Suppressor macrophage treated with lipopolysaccharide for 1 hour (primary cell): ENCODE measurements around the gene RNF223.

Experiments
- DNase-seq, 3 donors: peaks; one replicate each; pipeline ENCODE4 v3.0.0-alpha.2; 2020 to 2022

RNF223 gene

GRCh38 chr1:1069711-1070676 lies 4.1 kb downstream of the RNF223 start:
- peak; percentile 72 to 78 (median 73) for DNase-seq

DNA sequence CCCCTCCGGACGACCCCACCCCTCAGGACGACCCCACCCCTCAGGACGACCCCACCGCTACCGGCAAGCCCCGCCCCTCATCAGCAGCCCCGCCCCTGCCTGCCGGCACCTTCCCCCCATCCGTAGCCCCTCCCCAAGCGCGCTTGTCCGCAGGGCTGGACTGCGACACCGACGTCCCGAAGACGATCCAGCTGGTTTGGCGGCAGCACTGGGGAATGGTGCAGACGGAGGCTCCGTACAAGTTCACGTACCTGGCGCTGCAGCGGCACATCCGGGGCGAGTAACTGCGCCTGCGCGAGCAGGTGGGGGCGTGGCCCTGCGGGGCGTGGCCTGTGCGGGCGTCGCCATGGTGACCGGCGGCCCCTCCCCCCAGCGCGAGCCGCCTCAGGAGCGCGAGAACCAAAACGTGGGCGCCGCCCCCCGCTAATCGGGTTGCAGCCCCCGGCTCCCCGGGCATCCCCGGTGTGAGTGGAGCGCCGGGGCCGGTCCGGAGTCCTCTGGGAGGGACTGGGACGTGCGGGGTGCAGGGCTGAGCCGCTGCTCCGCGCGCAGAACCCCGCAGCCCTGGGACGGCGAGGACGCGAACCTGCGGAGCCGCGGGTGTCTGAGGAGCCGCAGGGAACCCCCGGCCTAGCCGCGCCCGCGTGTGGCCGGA lies 4.9 kb downstream of the RNF223 start:
- DNase-seq = peak; percentile 62 to 86 (median 76)

DNA sequence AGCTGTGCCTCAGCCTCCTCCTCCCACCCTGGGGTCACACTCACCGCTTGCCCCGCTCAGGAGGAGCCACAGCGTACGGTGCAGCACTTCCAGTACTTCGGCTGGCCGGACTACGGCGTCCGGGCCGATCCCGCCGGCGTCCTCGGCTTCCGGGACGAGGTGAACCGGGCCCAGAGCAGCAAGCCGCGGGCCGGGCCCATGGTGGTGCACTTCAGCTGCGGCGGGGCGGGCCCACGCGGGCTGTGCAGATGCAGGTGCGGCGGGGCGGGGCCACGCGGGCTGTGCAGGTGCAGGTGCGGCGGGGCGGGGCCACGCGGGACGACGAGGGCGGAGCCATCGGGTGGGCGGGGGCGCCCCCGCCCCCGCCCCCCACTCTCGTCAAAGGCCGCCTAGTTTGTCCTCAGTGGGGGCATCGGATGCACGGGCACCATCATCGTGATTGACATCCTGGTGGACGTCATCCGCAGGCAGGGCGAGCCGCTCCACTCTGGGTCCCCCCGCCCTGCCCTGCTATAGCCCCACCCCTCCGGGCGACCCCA lies 5.5 kb downstream of the RNF223 start:
- peak in 2 of 3 donors; percentile 22 to 41 for DNase-seq

GRCh38 chr1:1067860-1068516 lies 6.1 kb downstream of the RNF223 start:
- DNase-seq = no peak

DNA sequence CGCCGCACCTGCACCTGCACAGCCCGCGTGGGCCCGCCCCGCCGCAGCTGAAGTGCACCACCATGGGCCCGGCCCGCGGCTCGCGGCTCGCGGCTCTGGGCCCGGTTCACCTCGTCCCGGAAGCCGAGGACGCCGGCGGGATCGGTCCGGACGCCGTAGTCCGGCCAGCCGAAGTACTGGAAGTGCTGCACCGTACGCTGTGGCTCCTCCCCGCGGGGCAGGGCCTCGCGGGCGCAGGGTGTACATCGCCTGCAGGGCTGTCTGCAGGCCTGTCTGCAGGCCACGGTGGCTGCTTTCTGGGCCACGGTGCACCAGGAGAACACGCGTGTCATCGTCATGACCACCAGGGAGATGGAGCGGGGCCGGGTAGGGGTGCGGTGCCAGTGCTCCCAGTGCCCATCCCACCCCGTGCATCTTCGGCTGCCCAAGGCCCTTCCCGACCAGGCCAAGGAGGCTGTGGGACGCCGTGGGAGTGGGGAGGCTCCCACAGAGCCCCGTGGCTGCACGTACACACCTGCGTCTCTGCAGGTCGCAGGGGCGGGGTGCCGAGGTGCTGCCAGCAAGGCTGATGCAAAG lies 6.7 kb downstream of the RNF223 start:
- DNase-seq = no peak

GRCh38 chr1:1066403-1067283 lies 7.5 kb downstream of the RNF223 start:
- DNase-seq = peak; percentile 45 to 56 (median 45)

DNA sequence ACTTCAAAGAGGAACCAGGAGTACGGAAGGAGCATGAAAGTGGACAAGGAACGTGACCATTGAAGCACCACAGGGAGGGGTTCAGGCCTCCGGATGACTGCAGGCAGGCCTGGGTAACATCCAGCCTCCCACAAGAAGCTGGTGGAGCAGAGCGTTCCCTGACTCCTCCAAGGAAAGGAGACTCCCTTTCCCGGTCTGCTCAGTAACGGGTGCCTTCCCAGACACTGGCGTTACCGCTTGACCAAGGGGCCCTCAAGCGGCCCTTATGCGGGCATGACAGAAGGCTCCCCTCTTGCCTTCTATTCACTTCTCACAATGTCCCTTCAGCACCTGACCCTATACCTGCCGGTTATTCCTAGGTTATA lies 8.2 kb downstream of the RNF223 start:
- DNase-seq = peak in 1 of 3 donors; percentile 29

DNA sequence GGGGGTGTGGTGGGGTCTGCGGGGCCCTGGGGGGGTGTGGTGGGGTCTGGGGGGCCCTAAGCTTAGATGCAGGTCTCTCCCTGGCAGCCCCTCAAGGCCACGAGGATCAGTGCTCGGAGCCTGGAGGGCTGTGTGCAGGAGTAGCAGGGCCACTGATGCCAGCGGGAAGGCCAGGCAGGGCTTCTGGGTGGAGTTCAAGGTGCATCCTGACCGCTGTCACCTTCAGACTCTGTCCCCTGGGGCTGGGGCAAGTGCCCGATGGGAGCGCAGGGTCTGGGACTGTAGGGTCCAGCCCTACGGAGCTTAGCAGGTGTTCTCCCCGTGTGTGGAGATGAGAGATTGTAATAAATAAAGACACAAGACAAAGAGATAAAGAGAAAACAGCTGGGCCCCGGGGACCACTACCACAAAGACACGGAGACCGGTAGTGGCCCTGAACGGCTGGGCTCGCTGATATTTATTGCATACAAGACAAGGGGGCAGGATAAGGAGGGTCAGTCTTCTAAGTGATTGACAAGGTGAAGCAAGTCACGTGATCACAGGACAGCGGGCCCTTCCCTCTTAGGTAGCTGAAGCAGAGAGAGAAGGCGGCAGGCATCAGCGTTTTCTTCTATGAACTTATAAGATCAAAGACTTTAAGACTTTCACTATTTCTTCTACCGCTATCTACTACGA lies 8.7 kb downstream of the RNF223 start:
- no peak for DNase-seq

DNA sequence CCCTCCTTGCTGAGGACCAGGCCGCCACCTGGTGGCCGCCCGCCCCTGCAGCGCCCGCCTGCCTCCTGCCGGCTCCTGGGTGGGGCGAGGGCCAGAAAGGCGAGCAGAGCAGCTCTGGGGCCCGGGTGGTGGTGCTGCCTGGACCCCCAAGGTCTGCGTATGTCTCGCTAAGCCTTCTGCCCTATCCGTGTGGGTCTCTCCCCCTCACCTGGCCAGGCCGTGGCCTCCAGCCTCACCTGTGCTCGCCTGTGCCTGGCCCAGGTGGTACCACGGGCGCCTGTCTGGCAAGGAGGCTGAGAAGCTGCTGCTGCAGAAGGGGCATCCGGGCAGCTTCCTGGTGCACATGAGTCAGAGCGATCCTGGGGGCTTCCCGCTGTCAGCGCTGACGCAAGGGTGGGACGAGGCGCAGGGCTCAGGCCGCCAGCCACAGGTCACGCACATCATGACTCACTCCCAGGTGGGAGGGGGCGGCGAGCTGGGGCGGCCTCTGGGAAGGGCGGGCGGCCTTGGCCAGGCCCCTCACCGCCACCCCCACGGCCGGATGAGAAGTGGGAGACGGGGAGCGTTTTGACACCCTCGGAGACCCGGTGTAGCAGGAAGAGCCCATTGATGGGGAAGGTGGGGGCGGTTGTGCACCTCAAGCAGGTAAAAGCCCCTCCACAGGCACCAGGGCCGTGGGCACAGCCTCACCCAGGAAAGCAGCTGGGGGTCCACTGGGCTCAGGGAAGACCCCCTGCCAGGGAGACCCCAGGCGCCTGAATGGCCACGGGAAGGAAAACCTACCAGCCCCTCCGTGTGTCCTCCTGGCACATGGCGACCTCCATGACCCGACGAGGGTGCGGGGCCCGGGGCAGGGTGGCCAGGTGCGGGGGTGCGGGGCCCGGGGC lies 9.9 kb downstream of the RNF223 start:
- peak; percentile 96 to 97 (median 96) for DNase-seq

DNA sequence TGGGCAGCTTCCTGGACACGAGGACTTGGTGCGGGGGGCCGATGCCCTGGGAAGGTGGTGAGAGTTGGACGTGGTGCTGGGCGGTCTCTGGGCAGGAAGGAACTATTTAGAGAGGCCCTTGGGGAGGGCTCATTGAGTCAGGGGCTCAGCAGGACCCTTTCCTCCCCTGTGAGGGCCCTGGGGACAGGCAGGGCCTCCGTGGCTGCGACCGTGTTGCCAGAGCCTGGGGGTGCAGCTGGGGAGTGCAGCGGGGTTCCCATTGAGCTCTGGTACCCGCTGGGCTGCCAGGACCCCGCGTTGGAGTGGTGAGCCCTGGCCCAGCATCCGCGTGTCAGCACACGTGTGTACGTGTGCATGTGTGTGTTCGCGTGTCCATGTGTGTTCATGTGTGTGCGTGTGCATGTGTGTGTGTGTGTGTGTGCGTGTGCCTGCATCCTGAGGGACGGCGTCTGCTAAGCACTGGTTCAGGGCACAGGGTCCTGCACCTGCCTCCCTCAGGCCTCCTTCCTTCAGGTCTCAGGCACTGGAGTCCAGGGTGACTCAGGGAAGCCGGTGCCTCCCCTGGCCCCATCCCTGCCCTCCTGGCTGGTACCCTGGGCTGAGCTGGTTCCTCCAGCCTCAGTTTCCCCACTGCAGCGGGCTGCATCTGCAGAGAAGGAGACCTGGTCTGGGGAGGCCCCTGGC lies 10.7 kb downstream of the RNF223 start:
- DNase-seq = no peak

GRCh38 chr1:1062348-1063163 lies 11.6 kb downstream of the RNF223 start:
- no peak for DNase-seq

DNA sequence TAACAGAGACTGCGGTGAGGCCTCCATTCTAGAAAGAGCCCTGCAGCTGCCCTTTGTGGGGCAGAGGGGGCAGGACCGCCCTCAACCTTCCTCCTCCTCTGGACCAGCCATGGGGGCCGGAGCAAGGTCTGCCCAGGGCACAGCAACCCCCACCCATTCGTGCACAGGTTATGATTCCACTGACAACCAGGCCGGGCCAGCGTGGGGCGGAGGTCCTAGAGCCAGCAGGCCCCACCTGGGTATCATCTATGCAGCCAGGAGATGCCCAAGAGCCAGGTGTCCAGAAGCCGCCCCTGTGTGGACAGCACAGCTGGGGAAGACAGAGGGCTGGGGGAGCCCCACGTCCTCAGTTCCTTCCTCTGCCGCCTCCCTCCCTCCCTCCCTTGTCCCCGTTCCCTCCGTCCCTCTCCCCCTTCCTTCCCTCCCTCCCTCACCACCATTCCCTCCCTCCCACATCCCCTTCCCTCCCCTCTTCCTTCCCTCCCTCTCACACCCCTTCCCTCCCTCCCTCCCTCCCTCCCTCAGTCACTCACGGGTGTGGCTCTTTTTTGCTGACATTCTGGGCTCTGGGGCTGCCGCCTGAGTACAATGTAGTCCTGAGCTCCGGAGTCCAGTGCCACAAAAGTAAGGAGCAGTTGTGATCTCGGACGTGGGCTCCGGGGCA lies 12.3 kb downstream of the RNF223 start:
- DNase-seq = peak in 2 of 3 donors; percentile 24 to 52

DNA sequence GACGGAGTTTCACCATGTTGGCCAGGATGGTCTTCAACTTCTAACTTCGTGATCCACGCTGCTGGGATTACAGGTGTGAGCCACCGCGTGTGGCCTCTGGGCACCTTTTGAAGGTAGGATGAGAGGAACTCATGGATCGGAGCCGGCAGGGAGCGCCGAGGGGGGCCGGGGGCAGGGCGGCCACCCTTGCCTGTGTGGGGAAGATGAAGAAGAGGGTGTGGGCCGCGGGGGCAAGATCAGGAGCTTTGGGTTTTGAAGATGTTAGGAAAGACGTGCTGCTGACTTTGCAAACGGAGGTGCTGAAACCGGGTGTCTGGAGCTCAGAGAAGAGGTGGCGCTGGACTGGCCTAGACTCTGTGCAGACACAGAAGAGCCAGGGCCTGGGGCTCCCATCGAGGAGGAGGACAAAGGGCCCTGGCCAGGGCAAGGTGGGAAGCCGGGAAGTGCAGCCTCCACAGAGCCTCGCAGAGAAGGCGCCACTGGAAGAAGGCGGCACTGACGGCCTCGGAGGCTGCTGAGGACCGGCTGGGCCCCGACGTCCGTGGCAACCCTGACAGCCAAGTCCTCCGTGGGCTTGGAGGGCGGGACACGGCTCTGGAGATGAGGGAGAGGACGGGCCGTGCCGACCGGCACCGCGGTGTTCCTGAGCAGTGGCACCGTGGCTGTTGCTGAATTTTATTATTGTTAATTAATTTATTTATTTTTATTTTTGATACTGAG lies 13.7 kb downstream of the RNF223 start:
- DNase-seq = no peak

GRCh38 chr1:1059494-1060280 lies 14.4 kb downstream of the RNF223 start:
- DNase-seq = peak; percentile 91 to 98 (median 97)

DNA sequence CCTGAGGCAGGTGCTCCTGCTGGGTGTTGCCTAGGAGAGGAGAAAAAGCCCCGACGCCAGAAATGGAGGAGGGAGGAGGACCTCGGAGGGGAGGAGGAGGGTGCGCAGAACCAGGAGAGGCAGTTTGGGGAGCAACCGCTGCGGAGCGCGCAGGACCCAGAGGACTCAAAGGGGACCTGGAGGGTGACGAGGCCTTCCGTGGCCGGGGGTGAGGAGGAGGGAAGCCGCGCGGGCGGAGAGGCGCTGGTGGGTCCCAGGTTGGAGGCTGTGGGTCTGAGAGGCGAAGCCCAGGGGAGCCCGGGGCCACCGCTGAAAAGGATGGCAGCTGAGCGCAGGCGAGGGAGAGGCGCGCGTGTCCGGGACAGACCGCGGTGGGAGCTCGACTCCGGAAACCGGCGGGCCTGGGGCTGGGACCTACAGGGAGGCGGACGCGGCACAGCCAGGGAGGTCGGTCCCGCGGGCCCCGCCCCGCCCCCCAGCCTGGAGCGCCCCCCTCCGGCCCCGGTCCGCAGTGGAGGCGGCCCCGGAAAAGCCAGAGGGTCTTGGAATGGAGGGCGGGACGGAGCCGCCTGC lies 15.1 kb downstream of the RNF223 start:
- peak in 2 of 3 donors; percentile 20 to 30 for DNase-seq
